ENCODE data around the gene GCGR.
"Not testable (repeated sequence)": the region's sequence is repeated elsewhere in the genome, so short reads cannot be mapped to it uniquely, and the experiment has no call there.

Gene GCGR

GRCh38 chr17:81832608-81833159 lies 28.7 kb downstream of the GCGR start:
- DNase-seq (ENCODE audit: low spot score) = no peak

GRCh38 chr17:81833160-81833920 lies 29.4 kb downstream of the GCGR start, which contains the start of gene MCRIP1:
Gene MCRIP1 (minus strand): TSS chr17:81833291. CDS start chr17:81824506, 8,785 bp downstream.
- peak; percentile 80 for DNase-seq (ENCODE audit: low spot score)

GRCh38 chr17:81833921-81834830 lies 30.2 kb downstream of the GCGR start:
- no peak for DNase-seq (ENCODE audit: low spot score)

- no peak for DNase-seq (ENCODE audit: low spot score)
Observed at GRCh38 chr17:81834831-81835267, 30.9 kb downstream of the GCGR start, which contains the start of gene PPP1R27. Gene PPP1R27 (minus strand): TSS chr17:81835050. CDS start chr17:81834953, 97 bp downstream.

- DNase-seq (ENCODE audit: low spot score) = no peak
Observed at GRCh38 chr17:81837641-81838040, 33.7 kb downstream of the GCGR start.

- no peak for DNase-seq (ENCODE audit: low spot score)
Observed at GRCh38 chr17:81838753-81839255, 34.9 kb downstream of the GCGR start.

- no peak for DNase-seq (ENCODE audit: low spot score)
Observed at GRCh38 chr17:81839301-81839700, 35.4 kb downstream of the GCGR start.

GRCh38 chr17:81840059-81840458 lies 36.1 kb downstream of the GCGR start:
- not testable (repeated sequence) for DNase-seq (ENCODE audit: low spot score)

GRCh38 chr17:81840826-81841778 lies 37.2 kb downstream of the GCGR start:
- DNase-seq (ENCODE audit: low spot score) = no peak

- no peak for DNase-seq (ENCODE audit: low spot score)
Observed at GRCh38 chr17:81841866-81842265, 37.9 kb downstream of the GCGR start.

GRCh38 chr17:81842378-81842724 lies 38.4 kb downstream of the GCGR start:
- DNase-seq (ENCODE audit: low spot score) = no peak

- no peak for DNase-seq (ENCODE audit: low spot score)
Observed at GRCh38 chr17:81842725-81843504, 39.0 kb downstream of the GCGR start.

GRCh38 chr17:81843713-81844326 lies 39.9 kb downstream of the GCGR start:
- no peak for DNase-seq (ENCODE audit: low spot score)

GRCh38 chr17:81844327-81844851 lies 40.4 kb downstream of the GCGR start:
- no peak for DNase-seq (ENCODE audit: low spot score)

GRCh38 chr17:81844887-81845286 lies 40.9 kb downstream of the GCGR start:
- no peak for DNase-seq (ENCODE audit: low spot score)

GRCh38 chr17:81845361-81845760 lies 41.4 kb downstream of the GCGR start:
- no peak for DNase-seq (ENCODE audit: low spot score)

GRCh38 chr17:81845881-81846742 lies 42.2 kb downstream of the GCGR start:
- no peak for DNase-seq (ENCODE audit: low spot score)

Data from pons (tissue), 1 donor.